HEK293 (cell line): ENCODE data around the gene CILP.

Experiments
- GLI2 ChIP-seq: fragments of 450-650 bp; formaldehyde crosslinking; IDR thresholded peaks from 2 replicates; pipeline ENCODE4; 2017; ENCODE audit warnings: missing biosample characterization, missing genetic modification characterization, low read depth, borderline replicate concordance
- GLIS2 ChIP-seq: fragments of 450-650 bp; formaldehyde crosslinking; IDR thresholded peaks from 2 replicates; pipeline ENCODE4 v1.5.1; 2016; ENCODE audit warnings: missing biosample characterization, missing genetic modification characterization
- KLF7 ChIP-seq: fragments of 450-650 bp; formaldehyde crosslinking; IDR thresholded peaks from 2 replicates; pipeline ENCODE4 v1.5.1; 2016; ENCODE audit warnings: missing biosample characterization, missing genetic modification characterization, borderline replicate concordance
- RBAK ChIP-seq: fragments of 450-650 bp; formaldehyde crosslinking; IDR thresholded peaks from 2 replicates; pipeline ENCODE4 v1.5.1; 2016; ENCODE audit warnings: missing biosample characterization, missing genetic modification characterization
- ZBTB8A ChIP-seq: fragments of 450-650 bp; formaldehyde crosslinking; IDR thresholded peaks from 2 replicates; pipeline ENCODE4 v1.5.1; 2016; ENCODE audit warnings: missing biosample characterization, missing genetic modification characterization
- ZFP37 ChIP-seq: fragments of 450-650 bp; formaldehyde crosslinking; IDR thresholded peaks from 2 replicates; pipeline ENCODE4 v1.5.1; 2016; ENCODE audit warnings: missing biosample characterization, missing genetic modification characterization
- ZNF138 ChIP-seq: fragments of 450-650 bp; formaldehyde crosslinking; IDR thresholded peaks from 2 replicates; pipeline ENCODE4 v1.5.1; 2016; ENCODE audit warnings: missing biosample characterization, missing genetic modification characterization, borderline replicate concordance
- ZNF140 ChIP-seq: fragments of 450-650 bp; formaldehyde crosslinking; IDR thresholded peaks from 2 replicates; pipeline ENCODE4 v1.5.1; 2016; ENCODE audit warnings: missing biosample characterization, missing genetic modification characterization
- ZNF223 ChIP-seq: fragments of 450-650 bp; formaldehyde crosslinking; IDR thresholded peaks from 2 replicates; pipeline ENCODE4 v1.5.1; 2016; ENCODE audit warnings: missing biosample characterization, missing genetic modification characterization
- ZNF266 ChIP-seq: fragments of 450-650 bp; formaldehyde crosslinking; IDR thresholded peaks from 2 replicates; pipeline ENCODE4 v1.5.1; 2016; ENCODE audit warnings: missing biosample characterization, missing genetic modification characterization, low read depth
- ZNF404 ChIP-seq: fragments of 450-650 bp; formaldehyde crosslinking; IDR thresholded peaks from 2 replicates; pipeline ENCODE4 v1.5.1; 2017; ENCODE audit warnings: missing biosample characterization, missing genetic modification characterization
- ZNF426 ChIP-seq: fragments of 450-650 bp; formaldehyde crosslinking; IDR thresholded peaks from 2 replicates; pipeline ENCODE4 v1.5.1; 2017; ENCODE audit warnings: missing biosample characterization, missing genetic modification characterization, mild to moderate bottlenecking, inconsistent platforms, moderate library complexity
- ZNF555 ChIP-seq: fragments of 450-650 bp; formaldehyde crosslinking; conservative IDR thresholded peaks from 2 replicates; pipeline ENCODE4 v1.5.1; 2017; ENCODE audit warnings: missing biosample characterization, mild to moderate bottlenecking, missing genetic modification characterization, inconsistent platforms
- ZNF558 ChIP-seq: fragments of 450-650 bp; formaldehyde crosslinking; IDR thresholded peaks from 2 replicates; pipeline ENCODE4 v1.5.1; 2016; ENCODE audit warnings: missing biosample characterization, missing genetic modification characterization
- ZNF560 ChIP-seq: fragments of 450-650 bp; formaldehyde crosslinking; IDR thresholded peaks from 2 replicates; pipeline ENCODE4 v1.5.1; 2017; ENCODE audit warnings: missing biosample characterization, missing genetic modification characterization, borderline replicate concordance
- ZNF623 ChIP-seq: fragments of 450-650 bp; formaldehyde crosslinking; IDR thresholded peaks from 2 replicates; pipeline ENCODE4 v1.5.1; 2016; ENCODE audit warnings: missing biosample characterization, missing genetic modification characterization
- ZNF629 ChIP-seq: fragments of 450-650 bp; formaldehyde crosslinking; IDR thresholded peaks from 2 replicates; pipeline ENCODE4 v1.5.1; 2017; ENCODE audit warnings: missing biosample characterization, missing genetic modification characterization
- ZNF654 ChIP-seq: fragments of 450-650 bp; formaldehyde crosslinking; IDR thresholded peaks from 2 replicates; pipeline ENCODE4 v1.5.1; 2016; ENCODE audit warnings: low read depth, missing biosample characterization, missing genetic modification characterization
- ZNF664 ChIP-seq: fragments of 450-650 bp; formaldehyde crosslinking; IDR thresholded peaks from 2 replicates; pipeline ENCODE4 v1.5.1; 2016; ENCODE audit warnings: missing biosample characterization, missing genetic modification characterization
- ZXDB ChIP-seq: fragments of 450-650 bp; formaldehyde crosslinking; IDR thresholded peaks from 2 replicates; pipeline ENCODE4 v1.5.1; 2016; ENCODE audit warnings: missing biosample characterization, missing genetic modification characterization
- TF ChIP-seq, protein P1 (sequence below): fragments of 450-650 bp; formaldehyde crosslinking; conservative IDR thresholded peaks from 2 replicates; pipeline ENCODE4 v1.5.1; 2016; ENCODE audit warnings: low read depth, missing biosample characterization, missing genetic modification characterization
- TF ChIP-seq, protein P2 (sequence below): fragments of 450-650 bp; formaldehyde crosslinking; IDR thresholded peaks from 2 replicates; pipeline ENCODE4 v1.5.1; 2017; ENCODE audit warnings: missing biosample characterization, missing genetic modification characterization
- TF ChIP-seq, protein P3 (sequence below): fragments of 450-650 bp; formaldehyde crosslinking; conservative IDR thresholded peaks from 2 replicates; pipeline ENCODE4 v1.5.1; 2016; ENCODE audit warnings: low read depth, missing biosample characterization, missing genetic modification characterization

CILP gene

DNA sequence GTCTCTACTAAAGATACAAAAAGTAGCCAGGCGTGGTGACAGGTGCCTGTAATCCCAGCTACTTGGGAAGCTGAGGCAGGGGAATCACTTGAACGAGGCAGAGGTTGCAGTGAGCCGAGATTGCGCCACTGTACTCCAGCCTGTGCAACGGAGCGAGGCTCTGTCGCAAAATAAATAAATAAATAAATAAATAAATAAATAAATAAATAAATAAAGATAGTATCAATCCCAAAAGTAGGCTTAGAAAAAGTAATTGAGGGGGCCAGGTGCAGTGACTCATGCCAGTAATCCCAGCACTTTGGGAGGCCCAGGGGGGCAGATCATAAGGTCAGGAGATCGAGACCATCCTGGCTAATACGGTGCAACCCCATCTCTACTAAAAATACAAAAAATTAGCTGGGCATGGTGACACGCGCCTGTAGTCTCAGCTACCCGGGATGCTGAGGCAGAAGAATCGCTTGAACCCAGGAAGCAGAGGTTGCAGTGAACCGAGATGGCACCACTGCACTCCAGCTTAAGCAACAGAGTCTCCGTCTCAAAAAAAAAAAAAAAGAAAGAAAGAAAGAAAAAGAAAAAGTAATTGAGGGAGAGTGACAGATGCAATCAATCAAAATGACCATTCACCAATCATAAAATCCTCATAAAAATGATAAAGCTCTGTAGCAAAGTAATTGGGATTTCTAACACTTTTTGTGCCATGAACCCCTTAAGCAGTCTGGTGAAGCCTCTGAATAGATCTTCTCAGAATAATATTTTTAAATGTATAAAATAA, 29.5 kb downstream of the CILP start (continued):
- TF ChIP-seq ZNF138 (tag by site-specific recombination), result 0 out of 2 replicates have a peak, but pooled peaks have one; percentile 19
- TF ChIP-seq, protein P1, sequence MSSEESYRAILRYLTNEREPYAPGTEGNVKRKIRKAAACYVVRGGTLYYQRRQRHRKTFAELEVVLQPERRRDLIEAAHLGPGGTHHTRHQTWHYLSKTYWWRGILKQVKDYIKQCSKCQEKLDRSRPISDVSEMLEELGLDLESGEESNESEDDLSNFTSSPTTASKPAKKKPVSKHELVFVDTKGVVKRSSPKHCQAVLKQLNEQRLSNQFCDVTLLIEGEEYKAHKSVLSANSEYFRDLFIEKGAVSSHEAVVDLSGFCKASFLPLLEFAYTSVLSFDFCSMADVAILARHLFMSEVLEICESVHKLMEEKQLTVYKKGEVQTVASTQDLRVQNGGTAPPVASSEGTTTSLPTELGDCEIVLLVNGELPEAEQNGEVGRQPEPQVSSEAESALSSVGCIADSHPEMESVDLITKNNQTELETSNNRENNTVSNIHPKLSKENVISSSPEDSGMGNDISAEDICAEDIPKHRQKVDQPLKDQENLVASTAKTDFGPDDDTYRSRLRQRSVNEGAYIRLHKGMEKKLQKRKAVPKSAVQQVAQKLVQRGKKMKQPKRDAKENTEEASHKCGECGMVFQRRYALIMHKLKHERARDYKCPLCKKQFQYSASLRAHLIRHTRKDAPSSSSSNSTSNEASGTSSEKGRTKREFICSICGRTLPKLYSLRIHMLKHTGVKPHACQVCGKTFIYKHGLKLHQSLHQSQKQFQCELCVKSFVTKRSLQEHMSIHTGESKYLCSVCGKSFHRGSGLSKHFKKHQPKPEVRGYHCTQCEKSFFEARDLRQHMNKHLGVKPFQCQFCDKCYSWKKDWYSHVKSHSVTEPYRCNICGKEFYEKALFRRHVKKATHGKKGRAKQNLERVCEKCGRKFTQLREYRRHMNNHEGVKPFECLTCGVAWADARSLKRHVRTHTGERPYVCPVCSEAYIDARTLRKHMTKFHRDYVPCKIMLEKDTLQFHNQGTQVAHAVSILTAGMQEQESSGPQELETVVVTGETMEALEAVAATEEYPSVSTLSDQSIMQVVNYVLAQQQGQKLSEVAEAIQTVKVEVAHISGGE, result peak; percentile 66
- TF ChIP-seq RBAK (tag by site-specific recombination), result peak; percentile 80; the same call in 1 of the 2 replicates
- peak; percentile 43 for TF ChIP-seq ZNF629 (tag by site-specific recombination)
- TF ChIP-seq ZNF558, result peak; percentile 78; the same call in 1 of the 2 replicates
- TF ChIP-seq, protein P2, sequence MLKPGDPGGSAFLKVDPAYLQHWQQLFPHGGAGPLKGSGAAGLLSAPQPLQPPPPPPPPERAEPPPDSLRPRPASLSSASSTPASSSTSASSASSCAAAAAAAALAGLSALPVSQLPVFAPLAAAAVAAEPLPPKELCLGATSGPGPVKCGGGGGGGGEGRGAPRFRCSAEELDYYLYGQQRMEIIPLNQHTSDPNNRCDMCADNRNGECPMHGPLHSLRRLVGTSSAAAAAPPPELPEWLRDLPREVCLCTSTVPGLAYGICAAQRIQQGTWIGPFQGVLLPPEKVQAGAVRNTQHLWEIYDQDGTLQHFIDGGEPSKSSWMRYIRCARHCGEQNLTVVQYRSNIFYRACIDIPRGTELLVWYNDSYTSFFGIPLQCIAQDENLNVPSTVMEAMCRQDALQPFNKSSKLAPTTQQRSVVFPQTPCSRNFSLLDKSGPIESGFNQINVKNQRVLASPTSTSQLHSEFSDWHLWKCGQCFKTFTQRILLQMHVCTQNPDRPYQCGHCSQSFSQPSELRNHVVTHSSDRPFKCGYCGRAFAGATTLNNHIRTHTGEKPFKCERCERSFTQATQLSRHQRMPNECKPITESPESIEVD (tag by site-specific recombination), result 0 out of 2 replicates have a peak, but pooled peaks have one; percentile 22
- 0 out of 2 replicates have a peak, but pooled peaks have one; percentile 40 for TF ChIP-seq ZNF404 (tag by site-specific recombination)
- TF ChIP-seq, protein P3, sequence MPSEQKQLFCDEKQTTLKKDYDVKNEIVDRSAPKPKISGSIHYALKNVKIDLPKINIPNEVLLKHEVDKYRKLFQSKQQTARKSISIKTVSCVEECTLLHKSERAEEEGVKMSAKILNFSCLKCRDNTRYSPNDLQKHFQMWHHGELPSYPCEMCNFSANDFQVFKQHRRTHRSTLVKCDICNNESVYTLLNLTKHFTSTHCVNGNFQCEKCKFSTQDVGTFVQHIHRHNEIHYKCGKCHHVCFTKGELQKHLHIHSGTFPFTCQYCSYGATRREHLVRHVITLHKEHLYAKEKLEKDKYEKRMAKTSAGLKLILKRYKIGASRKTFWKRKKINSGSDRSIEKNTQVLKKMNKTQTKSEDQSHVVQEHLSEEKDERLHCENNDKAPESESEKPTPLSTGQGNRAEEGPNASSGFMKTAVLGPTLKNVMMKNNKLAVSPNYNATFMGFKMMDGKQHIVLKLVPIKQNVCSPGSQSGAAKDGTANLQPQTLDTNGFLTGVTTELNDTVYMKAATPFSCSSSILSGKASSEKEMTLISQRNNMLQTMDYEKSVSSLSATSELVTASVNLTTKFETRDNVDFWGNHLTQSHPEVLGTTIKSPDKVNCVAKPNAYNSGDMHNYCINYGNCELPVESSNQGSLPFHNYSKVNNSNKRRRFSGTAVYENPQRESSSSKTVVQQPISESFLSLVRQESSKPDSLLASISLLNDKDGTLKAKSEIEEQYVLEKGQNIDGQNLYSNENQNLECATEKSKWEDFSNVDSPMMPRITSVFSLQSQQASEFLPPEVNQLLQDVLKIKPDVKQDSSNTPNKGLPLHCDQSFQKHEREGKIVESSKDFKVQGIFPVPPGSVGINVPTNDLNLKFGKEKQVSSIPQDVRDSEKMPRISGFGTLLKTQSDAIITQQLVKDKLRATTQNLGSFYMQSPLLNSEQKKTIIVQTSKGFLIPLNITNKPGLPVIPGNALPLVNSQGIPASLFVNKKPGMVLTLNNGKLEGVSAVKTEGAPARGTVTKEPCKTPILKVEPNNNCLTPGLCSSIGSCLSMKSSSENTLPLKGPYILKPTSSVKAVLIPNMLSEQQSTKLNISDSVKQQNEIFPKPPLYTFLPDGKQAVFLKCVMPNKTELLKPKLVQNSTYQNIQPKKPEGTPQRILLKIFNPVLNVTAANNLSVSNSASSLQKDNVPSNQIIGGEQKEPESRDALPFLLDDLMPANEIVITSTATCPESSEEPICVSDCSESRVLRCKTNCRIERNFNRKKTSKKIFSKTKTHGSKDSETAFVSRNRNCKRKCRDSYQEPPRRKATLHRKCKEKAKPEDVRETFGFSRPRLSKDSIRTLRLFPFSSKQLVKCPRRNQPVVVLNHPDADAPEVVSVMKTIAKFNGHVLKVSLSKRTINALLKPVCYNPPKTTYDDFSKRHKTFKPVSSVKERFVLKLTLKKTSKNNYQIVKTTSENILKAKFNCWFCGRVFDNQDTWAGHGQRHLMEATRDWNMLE (tag by site-specific recombination), result peak; percentile 95
- TF ChIP-seq ZNF140 (tag by site-specific recombination), result peak; percentile 77
- peak; percentile 82 for TF ChIP-seq ZNF623 (tag by site-specific recombination)
- TF ChIP-seq ZNF664 (tag by site-specific recombination), result peak; percentile 72; the same call in 1 of the 2 replicates
- TF ChIP-seq ZNF266 (tag by site-specific recombination), result peak; percentile 79; the same call in 1 of the 2 replicates
- TF ChIP-seq ZXDB (tag by site-specific recombination), result peak; percentile 78
- TF ChIP-seq ZBTB8A, result peak; percentile 83
- peak; percentile 55; the same call in 1 of the 2 replicates for TF ChIP-seq GLI2 (tag by site-specific recombination)
- TF ChIP-seq ZNF426 (tag by site-specific recombination), result peak; percentile 91
- peak; percentile 65 for TF ChIP-seq ZNF555 (tag by site-specific recombination)
- peak; percentile 79; the same call in 1 of the 2 replicates for TF ChIP-seq ZNF560 (tag by site-specific recombination)
- 0 out of 2 replicates have a peak, but pooled peaks have one; percentile 18 for TF ChIP-seq GLIS2
- TF ChIP-seq ZNF223 (tag by site-specific recombination), result peak; percentile 47; the same call in 1 of the 2 replicates
- peak; percentile 37; the same call in 1 of the 2 replicates for TF ChIP-seq ZNF654 (tag by site-specific recombination)
- TF ChIP-seq KLF7, result 0 out of 2 replicates have a peak, but pooled peaks have one; percentile 31
- peak; percentile 45; the same call in 1 of the 2 replicates for TF ChIP-seq ZFP37 (tag by site-specific recombination)
